GM18867 (cell line): ENCODE results near the gene SRP68.

Experiments used
- ATAC-seq: cut with Tn5 transposase; IDR thresholded peaks from one replicate; pipeline ENCODE4 v1.9.1; 2021; ENCODE audit warnings: mild to moderate bottlenecking, moderate library complexity; ENCODE audit not compliant: unreplicated experiment

Gene SRP68

DNA sequence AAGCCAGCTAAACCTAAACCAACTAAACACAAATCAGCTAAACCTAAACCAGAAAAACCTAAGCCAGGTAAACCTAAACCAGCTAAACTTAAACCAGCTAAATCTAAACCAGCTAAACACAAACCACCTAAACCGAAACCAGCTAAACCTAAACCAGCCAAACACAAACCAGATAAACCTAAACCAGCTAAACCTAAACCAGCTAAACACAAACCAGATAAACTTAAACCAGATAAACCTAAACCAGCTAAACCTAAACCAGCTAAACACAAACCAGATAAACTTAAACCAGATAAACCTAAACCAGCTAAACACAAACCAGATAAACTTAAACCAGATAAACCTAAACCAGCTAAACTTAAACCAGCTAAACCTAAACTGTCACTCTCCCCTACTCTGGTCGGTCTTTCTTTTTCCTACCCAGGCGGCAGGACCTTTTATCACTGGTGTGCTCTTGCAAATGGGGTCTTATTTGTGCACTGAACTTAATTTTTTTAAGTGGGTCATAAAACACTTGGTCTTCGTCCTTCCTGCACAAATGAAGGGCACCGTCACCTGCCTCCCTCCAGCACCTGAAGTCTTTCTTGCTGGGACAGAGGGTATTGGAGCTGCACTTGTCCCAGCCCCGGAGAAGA is 52.4 kb downstream of the SRP68 start:
- ATAC-seq: no peak

DNA sequence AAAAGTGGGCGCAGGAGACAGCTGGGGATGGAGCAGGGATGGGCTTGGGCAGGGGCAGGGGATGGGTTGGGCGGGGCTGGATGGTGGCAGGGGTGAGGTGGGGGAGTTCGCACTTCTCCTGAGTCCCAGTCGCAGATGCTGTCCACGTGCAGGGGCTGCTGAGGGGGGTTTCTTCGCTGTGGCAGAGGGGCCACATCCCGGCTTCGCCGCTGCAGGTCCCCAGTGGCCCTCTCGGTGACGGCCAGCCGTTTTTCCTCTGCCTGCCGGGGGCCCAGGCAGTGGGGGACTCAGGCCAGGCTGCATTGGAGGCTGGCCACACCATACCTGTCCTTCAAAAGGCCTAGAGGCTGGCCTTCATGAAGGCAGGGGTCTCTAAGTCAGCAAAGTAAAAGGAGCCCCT is 53.5 kb downstream of the SRP68 start:
- ATAC-seq: no peak

DNA sequence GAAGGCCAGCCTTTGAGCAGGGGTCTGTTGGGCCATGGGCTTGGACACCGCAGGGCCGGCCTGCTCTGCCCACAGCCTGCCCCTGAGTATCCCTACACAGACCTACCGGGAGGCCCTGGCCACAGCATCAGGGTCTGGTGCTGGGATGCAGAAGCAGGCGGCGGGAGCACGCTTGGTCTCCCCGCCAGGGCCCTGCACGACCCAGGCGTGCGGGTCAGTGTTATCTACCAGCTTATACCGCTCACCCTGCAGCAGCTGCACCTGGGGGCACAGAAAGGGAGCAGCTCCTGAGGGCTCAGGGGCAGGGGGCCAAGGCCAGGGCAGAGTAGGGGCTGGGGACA is 54.0 kb downstream of the SRP68 start:
- no peak for ATAC-seq

DNA sequence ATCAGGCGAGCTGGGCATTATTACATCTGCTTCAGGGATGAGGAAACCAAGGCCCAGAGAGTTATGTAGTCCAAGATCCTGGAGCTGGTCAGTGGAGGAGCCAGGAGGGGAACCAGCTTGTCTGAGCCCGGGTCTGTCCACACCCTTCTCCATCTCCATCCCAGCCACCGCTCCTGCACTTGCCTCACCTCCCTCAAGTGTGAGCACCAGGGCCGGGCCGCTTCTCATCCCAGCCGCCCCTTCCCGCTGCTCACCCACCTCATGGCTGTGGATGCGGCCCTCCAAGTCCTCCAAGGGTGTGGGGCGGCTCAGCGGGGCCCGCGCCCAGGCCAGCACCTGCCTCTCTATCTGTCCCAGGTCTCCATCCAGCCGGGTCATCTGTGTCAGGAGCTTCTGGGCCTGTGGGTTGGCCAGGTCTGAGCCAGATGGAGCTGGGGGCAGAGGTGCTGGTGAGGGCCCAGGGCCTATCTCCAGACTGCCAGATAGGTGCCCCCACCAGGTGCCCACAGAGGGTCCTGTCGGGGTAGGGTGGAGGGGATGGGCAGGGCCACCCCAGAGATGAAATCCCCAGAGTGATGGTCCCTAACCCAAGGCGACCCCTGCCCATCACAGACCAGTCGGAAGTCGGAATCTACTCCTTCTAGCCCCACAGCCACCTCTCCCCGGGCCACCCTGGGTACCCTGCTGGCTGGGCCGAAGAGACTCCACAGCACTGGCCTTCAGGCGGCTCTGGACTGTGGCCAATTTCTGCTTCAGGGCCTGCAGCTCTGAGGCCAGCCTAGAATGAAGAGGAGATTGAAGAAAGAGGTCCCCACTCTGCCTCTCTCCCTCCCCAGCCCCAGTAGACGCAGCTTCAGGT is 54.6 kb downstream of the SRP68 start:
- no peak for ATAC-seq

DNA sequence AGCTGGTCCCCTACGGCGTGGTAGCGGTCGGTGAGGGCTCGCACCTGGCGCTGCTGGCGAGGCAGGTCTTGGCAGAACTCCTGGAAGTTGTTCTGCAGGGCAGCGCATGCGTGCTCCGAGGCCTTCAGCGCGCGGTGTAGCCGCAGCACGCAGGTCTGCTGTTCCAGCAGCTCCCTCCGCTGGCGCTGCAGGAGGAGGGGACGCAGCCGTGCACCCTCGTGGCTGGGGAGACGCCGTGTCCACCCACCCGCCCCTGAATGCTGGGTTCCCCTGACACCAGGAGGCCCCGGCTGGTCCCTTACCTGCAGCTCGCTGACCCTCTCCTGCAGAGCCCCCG is 57.4 kb downstream of the SRP68 start:
- ATAC-seq: no peak

DNA sequence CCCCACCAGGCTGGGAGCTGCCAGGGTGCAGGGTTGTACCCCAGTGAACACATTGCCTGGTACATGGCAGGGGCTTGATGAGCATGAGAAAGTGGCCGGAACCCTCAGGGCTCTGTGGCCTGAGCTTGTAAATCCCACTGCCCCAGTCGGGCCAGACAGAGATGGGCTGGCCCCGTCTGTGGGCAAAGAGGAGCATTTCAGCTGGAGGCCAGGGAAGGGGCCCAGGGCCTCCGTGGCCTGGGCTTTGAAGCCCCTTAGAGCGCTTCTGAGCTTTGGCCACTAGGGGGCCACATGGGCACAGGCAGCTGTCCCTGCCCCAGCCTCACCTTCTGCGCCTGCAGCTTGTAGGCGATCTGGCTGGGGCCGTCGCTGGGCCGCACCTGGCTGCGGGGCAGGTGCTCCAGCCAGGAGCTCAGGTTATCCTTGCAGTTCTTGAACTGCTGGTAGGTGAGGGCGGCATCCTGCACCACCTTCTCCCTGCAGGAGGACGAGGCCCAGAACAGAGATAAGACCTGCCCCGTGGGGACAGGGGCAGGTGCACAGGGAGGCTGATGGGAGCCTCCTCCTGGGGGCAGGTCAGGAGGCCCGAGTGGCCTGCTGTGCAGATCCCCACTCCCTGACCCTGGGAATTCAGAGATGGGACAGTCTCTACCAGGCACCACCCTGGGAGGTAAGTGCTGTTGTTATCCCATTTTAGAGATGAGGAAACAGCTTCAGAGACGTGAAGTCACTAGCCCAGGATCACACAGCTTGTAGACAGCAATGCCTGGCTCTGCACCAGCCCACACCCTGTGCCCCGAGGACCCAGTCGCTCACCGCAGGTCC is 58.0 kb downstream of the SRP68 start:
- no peak for ATAC-seq

DNA sequence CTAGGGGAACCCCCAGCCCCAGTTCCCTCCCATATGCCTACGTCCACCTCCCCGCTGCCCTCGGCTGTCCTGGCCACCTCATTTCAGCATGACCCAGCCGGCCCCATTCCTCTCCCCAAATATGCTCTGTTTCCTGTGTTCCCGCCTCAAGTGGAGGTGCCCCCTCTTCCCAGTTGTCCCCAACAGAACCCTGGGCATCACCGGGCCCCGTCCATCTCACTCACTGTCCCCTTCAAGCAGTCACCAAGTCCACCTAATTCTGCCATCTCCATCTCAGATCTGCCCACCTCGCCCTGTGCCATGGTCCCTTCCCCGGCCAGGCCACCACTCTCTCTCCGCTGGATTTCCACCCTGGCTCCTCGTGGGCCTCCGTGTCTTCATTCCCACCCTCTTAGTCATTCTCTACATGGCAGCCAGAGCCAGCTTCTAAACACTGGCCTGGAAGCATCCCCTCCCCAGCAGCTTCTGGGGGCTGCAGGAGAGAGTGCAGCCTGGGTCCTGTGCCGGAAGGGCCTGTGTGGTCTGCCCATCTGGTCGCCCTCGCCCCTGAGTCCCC is 58.9 kb downstream of the SRP68 start:
- ATAC-seq: no peak

DNA sequence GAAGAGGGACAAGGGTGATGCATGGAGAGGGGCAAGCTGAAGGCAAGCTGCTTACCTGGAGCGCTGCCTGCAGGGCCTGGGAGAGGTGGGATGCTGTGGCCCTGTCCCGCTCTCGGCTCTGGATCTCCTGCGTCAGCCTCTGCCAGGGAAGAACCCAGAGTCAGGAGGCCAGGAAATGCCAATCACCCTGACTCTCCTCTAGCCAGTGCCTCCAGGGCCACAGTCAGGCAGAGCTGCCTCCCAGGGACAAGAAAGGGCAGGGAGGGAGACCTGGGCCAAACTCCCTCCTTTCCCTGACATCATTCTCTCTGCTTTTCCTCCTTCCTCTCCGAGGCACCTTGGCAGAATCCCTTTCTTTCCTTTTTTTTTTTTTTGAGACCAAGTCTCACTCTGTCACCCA is 60.4 kb downstream of the SRP68 start:
- no peak for ATAC-seq

DNA sequence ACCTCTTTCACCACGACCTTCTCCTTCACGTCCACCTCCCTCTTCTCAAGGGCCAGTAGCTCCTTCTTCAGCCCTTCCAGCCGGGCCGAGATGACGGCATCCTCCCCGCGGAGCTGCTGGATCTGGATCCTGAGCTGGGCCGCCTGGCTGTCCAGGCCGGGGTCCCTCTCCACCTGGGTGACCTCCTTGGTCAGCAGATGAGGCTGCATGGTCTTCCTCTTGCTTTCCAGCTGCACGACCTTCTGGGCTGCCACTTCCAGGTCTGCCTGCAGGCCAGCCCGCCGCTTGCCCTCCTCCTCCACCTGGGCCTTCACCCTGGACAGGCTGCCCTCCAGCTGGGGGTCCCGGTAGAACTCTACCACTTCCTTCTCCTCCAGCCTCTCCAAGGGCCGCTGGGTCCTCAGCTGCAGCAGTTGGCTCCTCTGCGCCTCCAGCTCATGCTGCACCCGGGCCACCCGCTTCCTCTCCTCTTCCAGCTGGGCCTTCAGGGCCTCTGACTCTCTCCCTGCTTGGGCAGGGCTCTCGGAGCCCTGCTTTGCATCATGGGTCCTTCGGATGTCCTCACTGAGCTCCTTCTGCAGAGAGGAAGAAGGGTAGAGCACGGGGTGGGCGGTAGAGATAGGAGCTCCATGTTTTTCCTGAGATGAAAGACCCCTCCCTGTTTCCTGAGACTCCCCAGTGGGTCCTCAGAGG is 62.2 kb downstream of the SRP68 start:
- no peak for ATAC-seq

DNA sequence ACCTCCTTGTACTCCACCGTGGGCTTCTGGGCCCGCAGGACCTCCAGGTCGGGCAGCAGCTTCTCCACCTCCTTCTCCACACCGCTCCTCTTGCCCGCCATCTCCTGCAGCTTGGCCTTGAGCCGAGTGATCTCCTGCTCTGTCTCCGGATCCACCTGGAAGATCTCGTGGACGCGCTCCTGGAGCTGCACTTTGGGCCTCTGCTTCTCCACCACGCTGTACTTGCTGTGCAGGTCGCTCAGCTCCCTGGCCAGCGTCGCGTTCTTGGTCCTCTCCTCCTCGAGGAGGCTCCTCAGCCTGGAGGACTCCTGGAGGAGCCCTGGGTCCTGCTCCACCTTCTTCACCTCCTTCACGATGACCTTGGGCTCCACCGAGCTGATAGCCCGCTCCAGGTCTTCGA is 62.9 kb downstream of the SRP68 start:
- no peak for ATAC-seq

DNA sequence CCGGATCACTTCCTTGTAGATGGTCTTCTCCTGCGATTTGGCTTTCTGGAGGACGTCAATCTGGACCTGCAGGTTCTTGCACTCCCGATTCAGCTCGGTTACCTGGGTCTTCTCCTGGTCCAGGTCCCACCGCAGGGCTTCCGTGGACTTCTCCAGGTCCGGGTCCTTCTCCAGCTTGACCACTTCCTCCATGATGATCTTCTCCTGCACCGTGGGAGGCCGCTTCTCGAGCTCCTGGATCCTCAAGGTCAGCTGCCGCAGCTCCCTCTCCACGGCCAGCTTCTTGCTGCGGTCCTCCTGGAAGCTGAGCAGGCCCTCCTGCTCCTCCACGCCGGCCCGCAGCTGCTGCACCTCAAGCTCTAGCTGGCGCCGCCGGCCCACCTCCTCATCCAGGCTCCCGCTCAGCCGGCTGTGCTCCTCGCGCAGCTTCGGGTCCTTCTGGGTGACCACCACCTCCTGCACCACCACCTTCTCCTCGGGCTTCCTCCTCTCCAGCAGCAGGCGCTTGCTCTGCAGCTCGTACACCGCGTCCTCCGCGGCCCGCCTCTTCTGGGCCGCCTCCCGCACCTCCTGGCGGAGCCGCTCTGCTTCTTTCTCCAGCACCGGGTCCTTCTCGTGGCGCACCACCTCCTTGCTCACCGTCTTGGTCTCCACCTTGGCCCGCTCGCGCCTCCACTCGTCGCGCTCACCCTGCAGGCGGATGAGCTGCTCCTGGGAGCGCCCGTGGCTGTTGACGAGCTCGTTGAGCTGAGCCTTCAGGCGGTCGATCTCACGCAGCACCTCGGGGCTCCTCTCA is 63.5 kb downstream of the SRP68 start:
- ATAC-seq: no peak

DNA sequence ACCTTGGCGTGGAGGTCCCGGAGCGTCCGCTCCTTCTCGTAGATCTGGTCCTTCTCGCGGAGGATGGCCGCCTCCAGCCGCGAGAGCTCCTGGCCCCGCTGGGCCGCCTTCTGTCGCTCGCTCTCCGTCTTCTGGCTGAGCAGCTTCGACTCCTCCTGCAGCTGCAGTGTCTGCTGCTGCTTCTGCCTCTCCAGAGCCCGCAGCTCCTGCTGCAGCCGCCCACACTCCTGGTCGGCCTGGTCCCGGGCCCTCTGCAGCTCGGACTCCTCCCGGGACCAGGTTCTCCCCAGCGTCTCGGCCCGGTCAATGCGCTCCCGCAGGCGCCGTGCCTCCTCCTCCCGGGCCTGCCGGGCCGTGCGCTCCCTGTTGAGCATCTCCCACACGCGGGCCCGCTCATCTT is 64.1 kb downstream of the SRP68 start:
- no peak for ATAC-seq

DNA sequence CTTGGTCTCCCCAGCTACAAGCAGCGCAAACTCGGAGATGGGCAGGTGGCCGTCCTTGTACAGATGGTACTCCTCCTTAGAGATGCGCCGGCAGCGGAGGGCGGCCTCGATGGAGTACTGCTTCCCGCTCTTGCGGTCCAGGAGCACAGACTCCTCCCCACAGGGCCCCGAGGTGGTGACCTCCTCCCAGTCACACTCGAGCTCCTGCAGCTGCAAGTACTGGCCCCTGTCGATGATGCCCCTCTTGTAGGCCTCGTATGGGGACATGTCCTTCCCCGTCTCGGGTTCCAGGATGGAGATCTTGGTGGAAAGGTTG is 64.5 kb downstream of the SRP68 start:
- ATAC-seq: no peak

DNA sequence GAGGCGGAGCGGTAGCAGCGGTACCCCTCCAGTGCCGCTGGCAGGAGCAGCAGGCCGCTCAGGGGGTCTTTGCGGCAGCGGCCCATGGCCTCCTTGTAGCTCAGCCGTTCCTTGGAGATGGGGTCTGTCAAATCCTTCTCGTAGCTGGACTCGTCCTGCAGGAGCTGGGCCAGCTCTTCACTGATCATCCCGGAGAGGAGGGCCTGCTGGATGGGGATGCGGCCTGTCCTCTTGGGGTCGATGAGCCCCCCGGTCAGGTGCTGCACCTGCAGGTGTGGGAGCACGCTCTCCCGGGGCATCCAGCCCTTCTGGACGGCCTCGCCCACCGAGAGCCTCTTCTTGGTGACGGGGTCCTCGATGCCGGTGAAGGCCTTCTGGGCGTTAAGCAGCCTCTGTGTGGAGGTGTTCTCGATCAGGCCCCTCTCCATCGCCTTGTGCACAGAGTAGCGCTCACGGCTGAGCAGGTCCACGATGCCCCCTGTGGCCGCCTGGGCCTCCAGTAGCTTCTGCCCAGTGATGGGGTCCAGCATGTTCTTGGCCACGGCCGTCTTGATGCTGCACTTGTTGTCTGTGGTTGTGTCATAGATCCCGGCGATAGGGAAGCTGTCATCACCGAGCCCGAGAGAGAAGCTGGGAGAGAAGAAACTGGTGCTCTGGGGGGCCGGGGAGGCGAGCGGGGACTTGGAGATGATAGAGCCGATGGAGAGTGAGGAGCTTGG is 65.0 kb downstream of the SRP68 start:
- ATAC-seq: no peak

DNA sequence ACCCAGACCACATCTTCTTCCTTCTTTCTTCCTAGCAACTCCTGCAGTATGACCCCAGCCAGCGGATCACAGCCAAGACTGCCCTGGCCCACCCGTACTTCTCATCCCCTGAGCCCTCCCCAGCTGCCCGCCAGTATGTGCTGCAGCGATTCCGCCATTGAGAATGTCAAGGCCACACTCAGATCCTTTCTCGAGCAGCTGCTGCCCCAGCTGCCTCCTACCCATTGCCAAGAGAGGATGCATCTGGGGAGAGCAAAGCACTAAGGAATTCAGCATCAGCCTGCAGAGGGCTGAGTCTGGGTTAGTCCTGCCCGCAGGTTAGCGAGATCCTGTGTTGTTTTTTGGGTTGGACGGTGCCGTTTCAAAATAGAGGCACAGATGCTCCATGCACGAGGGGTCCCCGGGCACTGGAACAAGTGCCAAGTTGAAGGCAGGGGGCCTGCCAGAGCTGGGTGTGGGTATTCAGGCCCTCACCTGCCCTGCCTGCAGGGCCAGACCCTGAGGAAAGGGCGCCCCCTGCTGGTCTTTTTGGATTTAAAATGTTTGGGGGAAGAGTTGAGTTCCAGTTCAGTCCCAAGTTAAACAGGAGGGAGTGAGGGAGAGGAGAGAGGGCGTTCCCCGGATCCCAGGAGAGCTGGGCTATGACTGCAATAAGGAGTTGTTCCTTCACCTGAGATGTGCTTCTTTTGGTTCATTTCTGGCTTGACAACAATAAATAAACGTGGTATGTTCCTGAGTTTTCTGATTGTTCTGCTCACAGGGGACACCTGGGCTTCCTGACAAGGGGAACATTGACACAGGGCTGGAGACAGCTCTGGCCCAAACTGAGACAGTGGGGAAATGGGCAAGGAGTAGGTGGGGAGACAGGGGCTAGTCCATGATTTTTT is 66.8 kb downstream of the SRP68 start:
- ATAC-seq: no peak

DNA sequence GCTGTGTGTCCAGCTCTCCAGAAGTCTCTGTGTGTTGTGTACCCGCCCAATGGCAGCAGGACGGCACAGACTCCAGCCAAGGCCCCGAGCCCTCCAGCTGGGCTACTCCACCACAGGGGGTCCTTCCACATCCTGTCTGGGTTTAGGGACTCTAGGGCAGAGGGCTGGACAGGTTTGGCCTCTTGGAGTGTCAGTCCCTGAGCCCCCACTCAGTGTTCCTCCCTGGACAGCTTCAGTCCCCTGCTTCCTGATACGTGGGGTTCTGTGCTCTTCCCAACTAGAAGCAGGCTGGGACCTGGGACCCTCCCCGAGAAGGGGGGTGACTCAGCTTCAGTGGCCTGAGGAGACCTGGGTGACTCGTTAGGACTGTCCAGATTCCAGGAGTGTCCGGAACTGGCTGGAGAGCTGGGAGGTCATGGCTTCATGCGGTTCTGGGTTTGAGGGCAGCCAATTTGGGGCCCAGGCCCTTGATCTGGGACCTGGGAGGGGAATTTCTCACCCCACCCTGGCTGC is 67.5 kb downstream of the SRP68 start:
- ATAC-seq: no peak

DNA sequence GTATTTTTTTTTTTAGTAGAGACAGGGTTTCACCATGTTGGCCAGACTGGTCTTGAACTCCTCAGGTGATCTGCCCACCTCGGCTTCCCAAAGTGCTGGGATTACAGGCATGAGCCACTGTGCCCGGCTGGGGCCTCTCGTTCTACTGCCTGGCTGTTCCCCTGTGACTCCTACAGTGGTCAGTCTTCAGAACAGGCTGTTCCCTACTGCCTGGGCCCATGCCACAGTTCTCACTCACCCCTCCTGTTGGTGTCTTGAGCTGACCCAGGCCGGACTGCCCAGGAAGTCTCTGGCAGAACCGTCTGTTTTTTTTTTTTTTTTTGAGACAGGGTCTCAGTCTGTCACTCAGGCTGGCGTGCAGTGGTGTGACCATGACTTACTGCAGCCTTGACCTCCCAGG is 68.4 kb downstream of the SRP68 start:
- no peak for ATAC-seq

DNA sequence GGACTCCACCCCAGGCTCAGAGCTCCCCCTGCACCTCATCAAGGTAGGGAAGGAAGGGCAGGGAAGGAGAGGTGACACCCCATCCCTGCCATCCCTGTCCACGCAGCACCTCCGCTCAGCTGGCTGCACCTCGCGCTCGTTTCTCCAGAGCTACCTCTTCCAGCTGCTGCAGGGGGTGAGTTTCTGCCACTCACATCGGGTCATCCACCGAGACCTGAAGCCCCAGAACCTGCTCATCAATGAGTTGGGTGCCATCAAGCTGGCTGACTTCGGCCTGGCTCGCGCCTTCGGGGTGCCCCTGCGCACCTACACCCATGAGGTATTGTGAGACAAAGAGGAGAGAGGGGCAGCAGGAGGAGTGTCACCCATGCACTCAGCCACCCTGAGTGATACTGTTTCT is 70.2 kb downstream of the SRP68 start:
- no peak for ATAC-seq
